NT2/D1 (cell line): Measurements from ENCODE around the gene BBC3.

ENCODE experiments used
- DNase-seq: peaks from one replicate; pipeline ENCODE4 v3.0.0-alpha.2; 2011; ENCODE audit warnings: low read depth, low spot score
- H3K27me3 ChIP-seq: 2 replicates; pipeline ENCODE4 v1.6.0; 2011; ENCODE audit warnings: mild to moderate bottlenecking; ENCODE audit not compliant: insufficient read length, insufficient read depth
- H3K36me3 ChIP-seq: 2 replicates; pipeline ENCODE4 v1.6.1; 2011; ENCODE audit warnings: mild to moderate bottlenecking, low read length, mixed read lengths; ENCODE audit not compliant: insufficient read depth, insufficient read length
- H3K4me1 ChIP-seq: 2 replicates; pipeline ENCODE4 v1.5.1; 2011; ENCODE audit not compliant: insufficient read depth, insufficient read length
- H3K4me3 ChIP-seq: 2 replicates; pipeline ENCODE4 v1.5.1; 2011; ENCODE audit warnings: low read depth; ENCODE audit not compliant: insufficient read length
- H3K9ac ChIP-seq: 2 replicates; pipeline ENCODE4 v1.6.0; 2011; ENCODE audit warnings: low read depth; ENCODE audit not compliant: insufficient read length
- H3K9me3 ChIP-seq: 2 replicates; pipeline ENCODE4 v1.5.1; 2011; ENCODE audit warnings: mild to moderate bottlenecking, low read length; ENCODE audit not compliant: insufficient read depth
- SUZ12 ChIP-seq: IDR thresholded peaks from 2 replicates; pipeline ENCODE4 v1.6.1; 2011; ENCODE audit not compliant: insufficient read length, insufficient read depth; ENCODE audit errors: extremely low read depth
- YY1 ChIP-seq: IDR thresholded peaks from 2 replicates; pipeline ENCODE4 v1.6.1; 2011; ENCODE audit not compliant: insufficient read length, insufficient read depth
- ZNF274 ChIP-seq: IDR thresholded peaks from 2 replicates; pipeline ENCODE4 v1.6.1; 2011; ENCODE audit warnings: mild to moderate bottlenecking, low read depth, low read length

BBC3 gene

GRCh38 chr19:47179653-47180310 lies 51.2 kb downstream of the BBC3 start:
- DNase-seq: no peak
- peaks cover 76% of the 10 kb centered on the region for H3K36me3 ChIP-seq

DNA sequence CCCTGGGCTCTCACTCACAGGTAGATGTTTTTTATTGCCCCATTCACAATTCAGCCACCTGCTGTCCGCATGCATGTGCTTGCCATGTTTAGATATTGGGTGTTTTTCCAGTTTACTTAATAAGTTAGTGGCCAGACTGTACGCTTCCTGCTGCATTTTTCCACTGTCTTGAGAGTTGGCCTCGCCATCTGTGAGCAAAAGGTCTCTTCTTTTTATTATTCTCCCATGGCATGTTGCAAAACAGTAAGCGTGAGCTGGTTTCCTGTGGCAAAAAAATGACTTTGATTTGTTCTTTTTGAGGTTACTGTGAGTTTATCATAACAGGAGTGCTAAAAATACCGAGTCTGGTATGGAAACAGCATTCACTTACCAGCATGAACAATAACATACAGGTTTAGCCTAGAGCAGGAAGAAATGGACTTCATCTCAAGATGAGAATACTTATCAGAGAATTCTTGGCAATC lies 54.3 kb downstream of the BBC3 start:
- no peak overlapping the region for H3K9ac ChIP-seq
- TF ChIP-seq ZNF274 (no peak), YY1 (no peak), SUZ12 (no peak)
- peaks cover 72% of the 10 kb centered on the region for H3K36me3 ChIP-seq
- no peaks in the 10 kb centered on the region for H3K9me3 ChIP-seq
- no peak for DNase-seq
- H3K4me1 ChIP-seq: no peaks in the 10 kb centered on the region
- no peak overlapping the region for H3K4me3 ChIP-seq
- no peaks in the 10 kb centered on the region for H3K27me3 ChIP-seq

More at GRCh38 chr19:47179653-47180310, 51.2 kb downstream of the BBC3 start:
- no peaks in the 10 kb centered on the region for H3K27me3 ChIP-seq
- no peak overlapping the region for H3K4me3 ChIP-seq
- no peaks in the 10 kb centered on the region for H3K9me3 ChIP-seq
- no peak for TF ChIP-seq SUZ12
- no peak for TF ChIP-seq ZNF274
- TF ChIP-seq YY1: no peak
- no peak overlapping the region for H3K9ac ChIP-seq
- no peaks in the 10 kb centered on the region for H3K4me1 ChIP-seq

DNA sequence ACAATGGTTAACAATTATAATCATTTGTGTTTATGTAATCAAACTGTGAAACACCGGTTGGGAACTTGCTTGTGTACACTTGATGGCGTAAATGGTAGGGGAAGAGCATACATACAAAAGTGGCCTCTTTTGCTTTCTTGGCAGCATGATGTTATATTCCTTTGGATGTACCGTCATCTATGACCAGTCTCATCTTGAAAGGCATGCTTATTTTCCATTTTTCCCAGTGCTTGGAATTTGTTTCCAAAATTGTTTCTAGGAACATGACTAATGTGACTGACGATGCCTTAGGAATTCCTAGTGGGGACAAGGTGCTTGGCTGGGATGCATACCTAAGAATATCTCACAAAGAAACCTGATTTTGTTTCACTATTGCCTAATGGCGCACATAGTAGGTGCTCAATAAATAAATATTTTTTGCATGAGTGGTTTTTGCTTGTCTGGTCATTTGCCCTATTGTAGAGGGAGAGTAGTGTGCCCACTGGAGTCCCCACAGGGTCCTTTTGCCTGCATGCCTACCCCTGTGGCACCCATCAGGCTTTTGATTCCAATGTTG lies 54.9 kb downstream of the BBC3 start:
- Histone ChIP-seq H3K9me3 (no peaks in the 10 kb centered on the region), H3K4me3 (no peak overlapping the region), H3K9ac (no peak overlapping the region), H3K27me3 (no peaks in the 10 kb centered on the region), H3K36me3 (peaks cover 68% of the 10 kb centered on the region), H3K4me1 (no peaks in the 10 kb centered on the region)
- no peak for TF ChIP-seq SUZ12
- no peak for TF ChIP-seq ZNF274
- no peak for TF ChIP-seq YY1
- DNase-seq: no peak

- no peaks in the 10 kb centered on the region for H3K4me1 ChIP-seq
- TF ChIP-seq YY1 (no peak), SUZ12 (no peak), ZNF274 (no peak)
- H3K36me3 ChIP-seq: peaks cover 70% of the 10 kb centered on the region
- no peaks in the 10 kb centered on the region for H3K27me3 ChIP-seq
- H3K9ac ChIP-seq: no peak overlapping the region
- no peaks in the 10 kb centered on the region for H3K9me3 ChIP-seq
- no peak overlapping the region for H3K4me3 ChIP-seq
- DNase-seq: no peak
Measured at GRCh38 chr19:47172666-47173455, 58.1 kb downstream of the BBC3 start.
